GM18951 (cell line): ENCODE measurements around the gene CCDC177.

Experiments used
- POLR2A ChIP-seq: IDR thresholded peaks from 4 replicates; pipeline ENCODE4 v1.6.1; 2011; ENCODE audit warnings: mild to moderate bottlenecking; ENCODE audit not compliant: insufficient read length, insufficient read depth; ENCODE audit errors: extremely low read depth
- in situ Hi-C: fragments of 300-500 bp; cut with MboI; formaldehyde crosslinking; loops from one replicate; pipeline ENCODE4 v1.12.0; 2022; ENCODE audit warnings: low sequenced_read_pairs, mixed read lengths, inconsistent platforms; ENCODE audit not compliant: unreplicated experiment

Gene CCDC177

DNA sequence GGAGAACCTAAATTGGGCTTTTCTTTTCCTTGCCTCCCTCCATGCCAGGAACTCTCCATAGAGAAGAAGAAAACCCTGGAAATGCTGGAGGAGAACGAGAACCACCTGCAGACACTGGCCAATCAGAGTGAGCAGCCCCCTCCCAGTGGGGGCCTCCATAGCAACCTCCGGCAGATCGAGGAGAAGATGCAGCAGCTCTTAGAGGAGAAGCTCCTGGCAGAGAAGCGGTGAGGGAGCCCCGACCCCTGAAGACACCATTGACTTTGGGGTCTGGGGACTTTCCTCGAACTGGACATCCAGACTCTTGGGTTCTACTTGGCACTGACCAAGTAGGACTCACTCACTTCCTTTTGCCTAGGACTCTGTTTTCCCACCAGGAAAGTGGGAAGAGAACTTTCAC, 48.8 kb downstream of the CCDC177 start:
- in situ Hi-C loops: no loop called here
- TF ChIP-seq POLR2A: no peak

DNA sequence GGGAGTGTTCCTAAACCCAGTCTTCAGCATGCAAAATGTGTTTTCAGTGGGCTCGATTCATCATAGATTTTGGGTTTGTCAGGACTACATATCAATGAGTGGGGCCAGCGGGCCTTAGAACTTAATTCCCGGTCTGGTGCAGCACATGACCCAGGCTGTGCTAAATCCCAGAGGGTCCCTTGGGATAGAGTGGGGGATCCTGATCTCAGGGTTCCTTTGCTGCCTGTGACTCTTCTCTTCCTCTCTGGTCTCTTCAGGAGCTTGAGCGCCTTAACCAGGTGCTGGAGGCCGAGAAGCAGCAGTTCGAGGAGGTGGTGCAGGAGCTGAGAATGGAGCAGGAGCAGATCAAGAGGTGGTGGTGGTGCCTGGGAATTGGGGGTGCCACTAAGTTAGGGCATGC, 52.6 kb downstream of the CCDC177 start:
- in situ Hi-C loops: no loop called here
- no peak for TF ChIP-seq POLR2A
